GM18517 (cell line): ENCODE results near the gene HOXD8.

Experiments
- ATAC-seq: cut with Tn5 transposase; IDR thresholded peaks from one replicate; pipeline ENCODE4 v1.9.1; 2021; ENCODE audit warnings: mild to moderate bottlenecking, moderate library complexity; ENCODE audit not compliant: unreplicated experiment

HOXD8 gene

DNA sequence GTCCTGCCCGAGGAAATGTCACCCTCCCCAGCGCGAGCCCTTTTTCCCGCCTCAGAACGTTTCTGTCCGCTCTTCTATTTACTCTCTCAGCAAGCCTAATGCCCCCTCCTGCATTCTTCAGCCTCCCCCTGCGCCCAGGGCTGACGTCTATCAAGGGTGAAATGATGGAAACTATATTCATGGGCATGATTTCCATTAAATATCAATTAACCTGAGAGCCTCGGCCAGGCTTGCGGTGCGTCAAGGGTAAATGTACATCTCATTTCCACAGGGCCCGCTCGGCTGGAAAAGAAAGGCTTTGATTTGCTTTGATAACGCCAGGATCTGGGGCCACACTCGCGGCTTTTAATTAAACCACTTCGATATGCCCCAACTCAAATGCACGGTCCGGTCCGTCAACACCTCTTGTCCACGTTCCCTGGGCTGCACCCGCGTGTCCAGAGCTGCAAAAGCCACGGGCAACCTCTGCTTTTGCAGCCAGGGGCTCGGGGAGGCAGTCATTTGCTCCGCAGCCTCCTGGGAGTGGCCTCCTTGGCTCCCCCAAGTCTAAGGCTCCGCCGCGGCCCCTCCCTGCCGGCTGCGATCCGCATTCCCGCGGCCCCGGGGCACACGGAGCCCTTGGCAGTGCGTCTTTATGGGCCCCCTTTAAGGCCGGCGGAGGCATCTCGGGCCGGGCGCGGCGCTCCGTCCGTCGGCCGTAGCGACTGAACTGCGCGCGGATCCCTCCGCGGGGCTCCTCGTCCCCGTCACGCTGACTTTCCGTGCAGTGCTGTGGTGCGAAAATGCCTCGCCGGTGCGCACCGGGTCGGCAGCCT is at the start of gene HOXD8:
HOXD8 (plus strand) TSS at position 724 of the 815 bp plus-strand sequence. CDS start 662 bp downstream, outside the sequence.
- no peak for ATAC-seq

DNA sequence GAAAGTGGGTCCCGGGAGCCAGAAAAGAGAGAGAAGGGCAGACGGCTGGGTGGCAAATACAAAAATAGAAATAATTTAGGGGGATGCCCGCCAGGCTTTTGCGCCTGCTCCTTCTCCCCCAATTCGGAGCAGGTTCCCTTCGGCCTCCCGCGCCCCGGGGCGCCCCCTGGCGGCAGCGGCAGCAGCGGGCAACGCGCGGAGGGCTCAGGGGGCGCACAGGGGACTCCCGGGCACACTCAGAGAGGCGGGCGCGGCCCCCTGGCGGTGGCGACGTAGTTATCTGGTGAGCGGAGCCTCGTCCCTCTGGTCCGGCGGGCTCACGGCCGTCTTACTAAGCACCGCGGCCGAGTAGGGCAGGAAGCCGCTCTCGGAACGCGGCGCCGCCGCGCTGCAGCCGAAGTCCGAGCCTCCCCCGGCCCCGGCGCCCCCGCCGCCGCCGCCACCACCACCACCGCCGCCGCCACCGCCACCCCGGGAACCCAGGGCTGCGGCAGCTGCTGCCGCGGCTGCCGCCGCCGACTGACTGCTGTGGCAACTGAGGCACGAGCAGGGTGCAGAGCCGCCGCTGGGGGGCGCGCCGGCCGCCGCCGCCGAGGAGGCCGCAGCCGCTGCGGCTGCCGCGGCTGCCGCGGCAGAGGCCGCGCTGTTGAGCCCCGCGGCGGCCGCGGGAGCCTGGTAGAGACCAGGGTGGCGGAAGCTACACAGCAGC is 49.5 kb upstream of the HOXD8 start:
- ATAC-seq: no peak

DNA sequence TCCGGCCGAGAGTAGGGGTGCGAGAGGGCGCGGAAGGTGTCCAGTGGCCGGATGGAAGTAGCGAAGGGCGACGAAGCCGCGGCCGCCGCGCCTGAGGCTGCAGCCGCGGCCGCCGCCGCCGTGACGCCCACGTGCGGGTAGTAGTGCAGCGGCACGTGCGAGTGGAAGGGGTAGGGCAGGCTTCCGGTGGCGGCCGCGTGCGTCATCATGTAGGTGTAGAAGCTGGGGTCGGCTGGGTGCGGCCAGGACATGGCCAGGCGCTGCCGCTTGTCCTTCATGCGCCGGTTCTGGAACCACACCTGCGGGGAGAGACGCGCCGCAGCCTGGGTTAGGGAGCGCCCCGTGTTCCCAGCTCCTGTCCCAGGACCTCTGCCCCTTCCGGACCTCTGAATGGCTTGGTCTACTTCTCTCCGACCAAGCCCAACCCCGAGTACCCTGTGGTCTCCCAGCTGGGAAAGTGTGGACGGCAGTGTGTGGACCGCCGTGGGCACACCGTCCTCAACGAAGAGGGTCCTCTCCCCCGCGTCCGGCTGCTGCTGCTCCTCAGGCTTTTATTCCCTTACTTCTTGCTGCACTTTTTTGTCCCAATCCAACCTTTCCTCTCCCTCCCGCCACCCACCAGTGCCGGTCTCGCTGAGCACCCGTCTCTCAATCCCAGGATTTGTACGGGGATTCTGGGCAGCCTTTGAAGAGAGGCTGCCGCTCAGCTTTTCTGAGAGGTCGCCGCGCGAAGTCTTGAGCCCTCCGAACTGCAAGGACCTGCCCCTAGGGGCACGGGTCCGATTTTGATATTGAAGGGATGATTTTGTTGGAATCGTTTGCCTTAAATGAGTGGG is 48.7 kb upstream of the HOXD8 start:
- no peak for ATAC-seq

DNA sequence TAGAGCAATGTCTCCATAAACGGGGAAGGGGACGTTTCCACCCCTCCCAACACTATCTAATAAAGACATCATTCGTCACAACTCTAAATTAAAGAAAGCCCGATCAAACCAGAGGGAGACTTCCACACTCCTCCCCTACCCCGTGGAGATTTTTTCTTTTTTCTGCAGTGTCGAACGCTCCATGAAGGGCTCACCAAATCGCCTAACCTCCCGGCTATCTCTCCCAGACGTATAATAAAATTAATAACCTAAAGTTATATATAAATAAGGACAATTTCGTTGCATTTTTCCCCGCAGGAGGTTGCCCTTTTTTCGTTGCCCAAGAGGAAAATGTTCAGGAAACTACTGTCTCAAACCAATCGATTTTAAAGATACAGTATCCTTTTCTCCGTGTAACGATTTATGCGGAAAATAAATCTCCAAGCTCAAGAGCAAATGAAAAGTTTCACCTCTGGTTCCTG is 48.1 kb upstream of the HOXD8 start:
- ATAC-seq: no peak

DNA sequence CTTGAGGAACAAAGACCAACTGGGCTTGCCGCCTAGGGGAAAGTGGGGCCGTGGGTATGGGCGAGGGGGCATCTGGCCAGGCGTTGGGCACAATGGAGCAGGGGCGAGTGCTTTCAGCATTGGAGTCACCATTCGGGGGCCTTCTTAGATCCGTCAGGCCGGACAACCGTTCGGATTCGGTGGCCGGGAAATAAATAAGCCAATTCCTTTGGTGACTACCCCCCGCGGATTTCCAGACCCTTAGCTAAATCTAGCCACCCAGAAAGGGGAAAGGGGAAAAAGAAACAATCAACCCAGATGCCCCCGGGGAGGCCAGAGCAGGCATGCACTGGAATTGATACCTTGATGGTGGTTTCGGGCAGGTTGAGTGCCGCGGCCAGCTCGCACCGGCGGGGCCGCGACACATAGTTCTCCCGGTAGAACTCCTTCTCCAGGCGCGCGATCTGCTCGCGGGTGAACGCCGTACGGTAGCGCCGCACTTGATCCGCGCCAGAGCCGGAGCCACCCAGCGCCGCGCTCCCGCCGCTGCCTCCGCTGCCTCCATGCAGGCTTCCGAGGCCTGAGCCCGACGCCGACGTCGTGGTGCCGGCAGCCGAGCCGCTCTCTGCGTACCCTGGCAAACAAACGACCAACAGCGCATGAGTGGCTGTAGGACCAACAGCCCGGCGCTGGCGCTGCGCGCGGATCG is 47.5 kb upstream of the HOXD8 start:
- ATAC-seq: no peak

DNA sequence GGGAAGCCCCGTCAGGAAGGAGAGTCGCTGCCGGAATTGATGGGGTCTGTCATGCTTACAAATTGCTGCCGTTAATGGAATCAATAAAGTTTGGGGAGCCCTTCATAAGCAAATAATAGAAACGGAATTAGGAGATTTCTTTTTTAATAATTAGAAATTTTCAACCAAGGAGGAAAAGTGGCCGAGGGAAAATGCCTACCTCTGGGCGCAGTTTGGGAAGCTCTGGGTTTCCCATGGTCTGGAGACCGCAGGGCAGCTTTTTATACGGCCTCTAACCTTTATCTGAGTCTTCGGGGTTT is 47.0 kb upstream of the HOXD8 start:
- ATAC-seq: no peak

DNA sequence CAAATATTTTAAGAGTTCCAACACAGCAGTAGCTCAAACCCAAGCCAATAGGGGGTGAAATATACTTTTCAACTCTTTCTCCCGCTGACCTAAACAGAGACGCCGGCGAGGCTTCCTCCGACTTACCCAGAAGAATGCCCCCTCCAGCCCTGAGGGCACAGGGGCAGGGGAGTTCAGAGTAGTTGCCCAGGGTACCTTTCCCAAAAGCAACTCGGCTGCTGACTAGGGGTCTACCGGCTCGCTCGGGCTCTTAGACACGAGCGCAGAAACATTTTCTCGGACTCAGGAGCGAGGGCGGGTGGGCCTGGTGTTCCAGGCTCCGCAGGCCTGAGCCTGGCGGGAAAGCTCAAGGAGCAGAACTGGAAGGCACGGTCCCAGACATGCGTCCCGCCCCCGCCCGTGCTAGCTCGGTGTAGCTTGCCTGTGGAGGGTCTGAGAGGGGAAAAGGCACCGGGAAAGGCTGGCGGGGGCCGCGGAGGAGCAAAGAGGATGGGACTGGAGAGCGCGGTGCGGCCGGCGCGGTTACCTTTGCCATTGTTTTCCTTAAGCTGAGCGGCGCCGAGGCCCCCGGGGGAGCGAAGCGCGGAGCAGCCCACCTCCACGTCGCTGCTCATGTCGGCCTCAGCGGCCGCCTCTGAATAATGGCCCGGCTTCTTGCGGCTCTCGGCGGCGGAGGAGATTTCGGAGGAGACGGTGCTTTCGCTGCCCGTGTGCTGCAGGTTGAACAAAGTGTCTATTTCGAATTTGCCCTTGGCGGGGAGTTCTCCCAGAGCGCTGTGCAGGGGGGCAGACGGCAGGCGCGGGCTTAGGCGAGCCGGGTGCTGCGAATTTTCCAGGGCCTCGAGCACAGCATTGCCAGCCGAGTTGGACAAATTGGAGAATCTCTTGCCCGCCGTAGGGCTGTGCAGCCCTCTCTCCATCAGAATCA is 46.4 kb upstream of the HOXD8 start:
- ATAC-seq: no peak

DNA sequence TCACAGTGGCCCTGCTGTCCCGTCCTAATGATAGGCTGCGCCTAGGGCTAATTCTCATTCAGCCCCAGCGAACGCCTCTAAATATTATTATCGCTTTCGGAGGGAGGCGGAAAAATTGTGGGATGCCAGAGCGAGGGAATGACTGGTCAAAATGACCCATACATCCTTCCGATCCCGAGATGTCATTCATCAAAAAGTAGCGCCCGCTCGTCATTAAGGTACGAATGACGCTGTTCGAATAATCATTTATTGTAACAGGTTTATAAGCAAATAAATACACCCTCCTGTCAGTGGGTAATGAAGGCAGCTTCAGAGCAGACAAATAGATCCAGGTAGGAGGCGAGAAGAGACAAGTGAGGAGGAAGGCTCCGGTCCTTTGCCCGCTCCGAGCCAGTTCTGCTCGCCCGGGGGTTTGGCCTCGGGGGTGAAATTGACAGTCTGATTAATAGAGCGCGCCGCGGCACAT is 45.7 kb upstream of the HOXD8 start, which contains the start of gene EVX2:
EVX2 (minus strand) TSS at position 167 of the 466 bp plus-strand sequence. CDS start 186 bp downstream, outside the sequence.
- ATAC-seq: no peak

DNA sequence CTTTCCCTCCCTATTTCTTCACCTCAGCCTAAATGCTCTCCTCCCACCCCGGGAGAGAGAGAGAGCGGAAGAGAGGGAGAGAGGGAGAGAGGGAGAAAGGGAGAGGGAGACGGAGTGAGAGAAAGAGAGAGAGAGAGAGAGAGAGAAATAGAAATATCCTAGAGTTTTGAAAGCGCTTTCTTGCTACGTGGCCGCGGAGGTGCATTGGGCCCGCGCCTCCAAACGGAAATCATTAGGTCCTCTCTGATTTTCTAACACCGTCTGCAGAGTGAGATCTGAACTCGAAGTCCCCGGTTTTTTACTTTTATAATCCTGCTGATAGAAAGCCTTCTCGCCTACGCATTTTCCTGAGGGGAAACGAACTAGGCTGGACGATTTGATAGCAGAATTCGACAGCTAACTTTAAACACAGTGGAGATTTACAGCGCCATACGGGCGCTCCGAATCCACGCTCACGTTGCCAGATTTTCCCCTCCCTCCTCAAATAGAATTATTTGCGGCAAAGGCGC is 44.8 kb upstream of the HOXD8 start:
- no peak for ATAC-seq

DNA sequence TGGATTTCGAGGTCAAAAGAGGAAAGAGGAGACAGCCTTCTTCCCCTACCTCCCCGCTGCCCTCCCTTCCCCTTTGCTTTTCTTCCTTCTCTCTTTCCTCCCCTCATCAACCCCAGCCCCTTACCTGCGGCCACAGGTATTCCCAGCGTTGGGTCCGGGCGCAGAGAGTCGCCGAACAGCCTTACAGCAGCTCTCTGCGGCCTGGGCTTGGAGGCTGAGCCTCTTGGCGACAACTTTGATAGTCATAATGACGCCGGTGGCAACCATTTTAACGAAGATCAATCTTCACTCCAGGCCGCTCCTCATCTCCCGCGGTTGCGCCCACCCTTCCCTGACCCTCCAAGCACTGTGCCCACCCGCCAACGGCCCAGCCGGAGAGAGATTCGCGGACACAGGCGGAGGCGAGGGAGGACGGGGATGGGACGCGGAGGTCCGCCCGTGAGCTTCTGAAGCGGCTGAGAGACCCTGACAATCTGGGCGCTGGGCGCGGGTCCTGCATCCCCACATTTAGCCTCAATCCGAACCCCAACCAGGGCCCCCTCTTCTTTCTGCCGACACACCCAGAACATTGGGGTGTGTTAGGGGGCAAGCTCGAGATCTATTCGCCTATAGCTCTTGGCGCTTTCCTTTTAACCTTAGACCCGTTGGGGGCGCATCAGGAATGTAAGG is 44.3 kb upstream of the HOXD8 start:
- no peak for ATAC-seq

DNA sequence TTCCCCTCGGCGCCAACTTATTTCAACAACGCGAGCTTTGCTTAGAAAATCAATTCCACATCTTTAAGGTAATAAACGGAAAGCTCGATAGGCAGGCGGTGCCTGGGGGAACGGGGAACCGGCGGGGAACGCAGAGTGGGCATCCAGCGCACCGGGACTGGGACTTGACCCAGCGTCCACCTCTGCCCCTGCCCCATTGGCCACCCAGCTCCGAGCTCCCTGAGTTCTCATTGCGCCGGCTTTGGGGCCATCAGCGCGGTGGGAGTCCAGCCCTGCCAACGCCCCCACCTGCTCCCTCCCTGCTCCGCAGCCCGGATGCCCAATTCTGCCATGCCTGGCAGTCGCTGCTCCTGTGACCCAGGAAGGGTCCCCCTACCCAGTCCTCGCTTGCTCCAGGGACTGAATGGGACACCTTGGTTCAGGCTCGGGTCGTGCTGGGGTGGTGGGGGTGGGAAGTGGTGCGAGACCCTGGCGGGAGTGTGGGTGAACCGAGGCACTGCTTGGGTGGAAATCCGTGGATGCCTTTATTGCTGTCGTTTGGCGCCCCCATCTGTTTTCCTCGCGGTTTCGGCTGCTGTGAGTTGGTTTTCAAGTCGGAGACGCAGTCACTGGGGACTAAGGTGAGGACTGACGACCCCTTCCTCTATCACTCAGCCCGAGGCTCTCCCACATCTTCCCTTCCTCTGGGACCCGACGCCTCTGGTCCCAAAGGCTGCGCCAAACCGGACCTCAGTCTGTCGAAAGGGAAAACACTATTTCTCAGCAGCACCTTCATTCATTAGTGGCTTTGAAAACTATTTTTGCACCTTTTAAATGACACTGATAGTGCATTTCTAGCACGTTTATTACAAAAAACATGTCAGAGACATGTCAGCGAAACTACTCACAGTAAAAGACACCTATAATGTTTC is 43.4 kb upstream of the HOXD8 start:
- ATAC-seq: no peak

DNA sequence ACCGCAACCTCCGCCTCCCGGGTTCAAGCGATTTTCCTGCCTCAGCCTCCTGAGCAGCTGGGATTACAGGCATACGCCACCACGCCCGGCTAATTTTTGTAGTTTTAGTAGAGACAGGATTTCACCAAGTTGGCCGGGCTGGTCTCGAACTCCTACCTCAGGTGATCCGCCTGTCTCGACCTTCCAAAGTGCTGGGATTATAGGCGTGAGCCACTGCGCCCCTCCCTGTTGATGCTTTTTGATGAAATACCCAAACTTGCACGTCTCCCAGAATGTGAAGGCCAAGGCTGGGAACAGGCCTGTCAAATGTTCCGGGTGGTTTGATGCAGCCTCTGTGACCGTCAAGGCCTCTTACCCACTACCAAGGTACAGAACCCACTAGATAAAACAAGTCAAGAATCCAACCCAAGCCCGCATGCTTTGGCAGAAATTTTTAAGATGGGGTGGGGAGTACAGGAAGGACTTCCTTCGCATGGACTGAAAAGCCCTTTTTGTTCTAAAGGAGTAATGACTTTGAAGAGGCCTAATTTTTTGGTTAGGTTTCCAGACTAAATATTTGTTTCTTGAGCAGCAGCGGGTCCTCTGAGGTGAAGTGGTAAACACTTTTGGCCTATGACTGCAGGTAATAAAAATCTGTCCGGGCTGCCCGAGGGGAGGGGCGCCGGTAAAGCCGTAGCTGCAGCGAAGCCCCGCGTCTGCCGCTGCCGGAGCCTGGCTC is 42.0 kb upstream of the HOXD8 start:
- no peak for ATAC-seq

DNA sequence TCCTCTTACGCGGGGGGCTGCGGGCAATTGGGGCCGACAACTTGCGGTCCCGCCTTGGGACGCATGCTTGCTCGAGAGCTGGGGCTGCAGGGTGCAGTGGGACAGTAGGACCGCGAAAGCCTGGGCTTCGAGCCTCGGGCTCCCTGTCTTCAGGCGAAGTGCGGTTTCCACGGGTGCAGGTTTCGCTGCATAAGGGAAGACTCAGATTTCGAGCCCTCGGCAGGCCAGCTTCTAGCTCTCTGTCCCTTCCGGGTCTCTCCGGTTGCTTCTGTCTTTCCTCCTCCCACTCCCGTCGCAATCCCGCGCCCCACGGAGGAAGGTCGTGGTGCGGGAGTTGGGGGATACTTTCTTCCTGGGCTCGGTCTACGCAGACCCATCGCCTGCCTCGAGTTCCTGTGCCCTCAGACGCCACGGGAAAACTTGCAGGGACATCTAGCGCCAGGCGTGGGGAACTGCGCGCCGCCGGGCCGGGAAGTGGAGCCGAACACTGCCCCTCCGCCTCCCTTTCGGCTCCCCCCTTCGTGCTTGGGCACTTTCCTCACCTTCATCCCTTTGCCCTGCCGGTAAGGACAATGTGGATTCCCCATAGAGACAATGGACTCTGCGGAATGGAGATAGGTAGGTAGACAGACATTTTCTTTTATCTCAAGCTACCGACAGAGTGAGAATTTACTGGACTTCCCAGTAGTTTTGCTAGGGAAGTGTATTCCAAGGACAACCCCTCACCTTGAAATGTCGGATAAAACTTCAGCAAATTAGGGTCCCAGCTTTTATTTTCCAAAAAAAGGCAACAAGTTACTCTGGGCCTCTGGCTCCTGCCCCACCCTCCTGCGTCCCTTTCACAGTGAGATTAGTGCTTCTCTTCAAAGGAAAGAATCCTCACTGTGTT is 41.2 kb upstream of the HOXD8 start:
- ATAC-seq: no peak

DNA sequence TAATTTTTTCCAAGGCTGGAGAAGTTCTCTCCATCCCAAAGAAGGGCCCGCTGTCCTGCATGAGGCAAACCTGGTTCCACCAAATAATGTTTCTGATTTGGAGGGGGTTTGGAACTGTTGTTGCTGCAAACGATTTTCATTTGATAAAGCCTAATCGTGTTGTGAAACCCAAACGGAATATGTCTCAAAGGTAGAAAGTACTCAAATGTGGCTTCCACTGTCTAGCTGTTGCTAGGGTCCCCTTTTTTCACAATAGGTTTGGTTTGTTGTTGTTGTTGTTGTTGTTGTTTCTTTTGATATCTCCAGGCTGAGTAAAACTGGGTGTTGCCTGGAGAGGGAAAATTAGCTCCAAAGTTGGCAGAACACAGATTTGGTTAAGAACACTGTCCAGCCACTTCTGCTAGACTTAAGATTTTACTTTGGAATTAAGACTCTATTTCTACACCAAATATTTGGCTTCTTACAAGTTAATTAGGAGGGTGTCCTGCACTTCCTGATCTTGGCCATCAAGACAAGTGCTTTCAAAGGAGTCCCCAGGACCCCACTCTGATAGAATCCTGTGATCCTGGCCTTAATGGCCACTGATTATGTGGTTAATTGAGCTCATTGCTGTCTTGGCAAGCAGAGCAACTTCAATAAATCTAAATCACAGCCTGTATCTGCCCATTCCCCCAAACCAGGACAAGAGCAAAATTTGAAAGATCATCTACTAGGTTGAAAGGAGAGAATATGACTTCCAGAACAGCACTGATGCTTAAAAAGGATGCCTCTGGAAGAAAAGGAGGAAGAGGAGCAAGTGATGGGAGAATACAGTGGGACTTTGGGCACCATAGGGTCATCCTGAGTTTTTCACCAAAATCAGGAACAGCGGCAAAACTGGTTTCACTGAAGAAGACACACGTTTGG is 40.3 kb upstream of the HOXD8 start:
- no peak for ATAC-seq

DNA sequence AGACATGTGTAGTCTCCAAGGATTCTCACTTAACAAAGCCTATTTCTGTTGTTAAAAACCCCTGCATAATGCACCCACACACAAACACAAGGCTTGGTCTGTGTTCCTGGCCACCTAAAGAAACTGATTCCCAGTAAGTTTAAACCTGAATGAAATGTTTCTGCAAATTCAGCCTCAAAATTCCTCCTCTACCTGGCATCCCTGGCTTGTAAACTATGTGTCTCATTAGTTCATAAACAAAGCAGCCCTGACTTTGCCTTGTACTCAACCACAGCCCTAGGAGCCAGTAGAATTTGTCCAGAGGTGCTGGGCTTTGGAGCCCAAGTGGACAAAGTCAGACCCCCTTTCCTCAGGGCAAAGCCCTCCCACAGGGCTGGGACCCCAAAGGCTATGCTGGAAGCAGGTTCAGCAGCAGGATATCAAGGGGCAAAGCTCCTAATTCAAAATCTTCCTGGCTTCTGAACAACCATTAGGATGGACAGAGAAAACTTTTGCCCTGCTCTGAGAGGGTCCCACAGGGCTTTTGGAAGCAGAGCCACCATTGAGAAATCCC is 39.6 kb upstream of the HOXD8 start:
- ATAC-seq: no peak
